ENCODE results near the gene FAM13A. TPM values are rescaled to one million over a fixed set of nuclear protein-coding genes. Genes with fewer than 3 reads are reported as not detected.

FAM13A gene
- total RNA-seq, 3 donors from 2014 or later, result 55.7 to 170 (median 118) TPM

GRCh38 chr4:88971536-88971935 is 85.4 kb downstream of the FAM13A start:
- Histone ChIP-seq H3K9me3 (no peaks in the 10 kb centered on the region), H3K4me3 (no peak overlapping the region), H3K4me1 (no peaks in the 10 kb centered on the region), H3K27me3 (no peaks in the 10 kb centered on the region), H3K27ac (no peak overlapping the region), H3K36me3 (no peaks in the 10 kb centered on the region)
- DNase-seq (ENCODE audit: low spot score in 2 of 2), result no peak
- TF ChIP-seq CTCF (IDR thresholded peaks at IDR 0.05) (no peak), POLR2A (IDR thresholded peaks at IDR 0.05) (no peak), POLR2AphosphoS5 (IDR thresholded peaks at IDR 0.05) (no peak)
- intact Hi-C loops (cut with DNase I; ENCODE audit: low total_unique reads), result loop anchor here (5.0 kb wide), 1 partner anchor 476 kb away; no protein-coding TSS in a partner anchor

GRCh38 chr4:88969746-88970145 is 87.2 kb downstream of the FAM13A start:
- DNase-seq (ENCODE audit: low spot score in 2 of 2), result no peak
- no peaks in the 10 kb centered on the region for H3K27me3 ChIP-seq
- TF ChIP-seq POLR2AphosphoS5 (IDR thresholded peaks at IDR 0.05) (no peak), POLR2A (IDR thresholded peaks at IDR 0.05) (no peak)
- H3K27ac ChIP-seq, result peak overlapping the region; percentile 50 to 51
- no peak overlapping the region for H3K4me3 ChIP-seq
- H3K36me3 ChIP-seq, result no peaks in the 10 kb centered on the region
- H3K4me1 ChIP-seq, result no peaks in the 10 kb centered on the region
- no peaks in the 10 kb centered on the region for H3K9me3 ChIP-seq
- intact Hi-C loops (cut with DNase I; ENCODE audit: low total_unique reads), result loop anchor here (5.0 kb wide), 1 partner anchor 478 kb away; no protein-coding TSS in a partner anchor

- TF ChIP-seq POLR2AphosphoS5 (IDR thresholded peaks at IDR 0.05) (no peak), CTCF (IDR thresholded peaks at IDR 0.05) (no peak), POLR2A (IDR thresholded peaks at IDR 0.05) (no peak)
- no peak for DNase-seq (ENCODE audit: low spot score in 2 of 2)
- Histone ChIP-seq H3K4me3 (no peak overlapping the region), H3K4me1 (no peaks in the 10 kb centered on the region), H3K27ac (peak overlapping the region; percentile 50 to 51), H3K27me3 (no peaks in the 10 kb centered on the region), H3K9me3 (no peaks in the 10 kb centered on the region), H3K36me3 (no peaks in the 10 kb centered on the region)
- intact Hi-C loops (cut with DNase I; ENCODE audit: low total_unique reads), result no loop called here
Measured at GRCh38 chr4:88969271-88969670, 87.7 kb downstream of the FAM13A start.

- Histone ChIP-seq H3K27ac (peak overlapping the region; percentile 56 to 78), H3K4me1 (no peaks in the 10 kb centered on the region), H3K9me3 (no peaks in the 10 kb centered on the region), H3K36me3 (no peaks in the 10 kb centered on the region), H3K4me3 (no peak overlapping the region), H3K27me3 (no peaks in the 10 kb centered on the region)
- intact Hi-C loops (cut with DNase I; ENCODE audit: low total_unique reads), result no loop called here
- no peak for TF ChIP-seq POLR2A (IDR thresholded peaks at IDR 0.05)
- TF ChIP-seq CTCF (IDR thresholded peaks at IDR 0.05), result no peak
- no peak for TF ChIP-seq POLR2AphosphoS5 (IDR thresholded peaks at IDR 0.05)
- no peak for DNase-seq (ENCODE audit: low spot score in 2 of 2)
Measured at GRCh38 chr4:88967883-88968331, 89.1 kb downstream of the FAM13A start.

- H3K27ac ChIP-seq, result peak overlapping the region in 1 of 2 donors; percentile 76
- H3K4me1 ChIP-seq, result no peaks in the 10 kb centered on the region
- intact Hi-C loops (cut with DNase I; ENCODE audit: low total_unique reads), result no loop called here
- no peaks in the 10 kb centered on the region for H3K36me3 ChIP-seq
- TF ChIP-seq CTCF (IDR thresholded peaks at IDR 0.05), result no peak
- no peak for TF ChIP-seq POLR2A (IDR thresholded peaks at IDR 0.05)
- no peak for TF ChIP-seq POLR2AphosphoS5 (IDR thresholded peaks at IDR 0.05)
- no peaks in the 10 kb centered on the region for H3K9me3 ChIP-seq
- H3K27me3 ChIP-seq, result no peaks in the 10 kb centered on the region
- no peak for DNase-seq (ENCODE audit: low spot score in 2 of 2)
- no peak overlapping the region for H3K4me3 ChIP-seq
Measured at GRCh38 chr4:88965053-88965452, 91.9 kb downstream of the FAM13A start.

GRCh38 chr4:88964450-88964849 is 92.5 kb downstream of the FAM13A start:
- H3K4me1 ChIP-seq, result no peaks in the 10 kb centered on the region
- intact Hi-C loops (cut with DNase I; ENCODE audit: low total_unique reads), result no loop called here
- H3K27ac ChIP-seq, result peak overlapping the region in 1 of 2 donors; percentile 76
- no peaks in the 10 kb centered on the region for H3K36me3 ChIP-seq
- no peak for DNase-seq (ENCODE audit: low spot score in 2 of 2)
- H3K9me3 ChIP-seq, result no peaks in the 10 kb centered on the region
- no peak overlapping the region for H3K4me3 ChIP-seq
- no peaks in the 10 kb centered on the region for H3K27me3 ChIP-seq
- TF ChIP-seq CTCF (IDR thresholded peaks at IDR 0.05), result no peak
- TF ChIP-seq POLR2A (IDR thresholded peaks at IDR 0.05), result no peak
- TF ChIP-seq POLR2AphosphoS5 (IDR thresholded peaks at IDR 0.05), result no peak

All from breast epithelium (tissue), 4 donors.